Frontal cortex (tissue), 4 donors: ENCODE measurements around the gene MELTF. TPM values are rescaled to one million over a fixed set of nuclear protein-coding genes. Genes with fewer than 3 reads are reported as not detected.
A peak's percentile ranks its signal among the peaks of the same experiment; 100 is the strongest.
"Not testable (repeated sequence)": the region's sequence is repeated elsewhere in the genome, so short reads cannot be mapped to it uniquely, and the experiment has no call there.

Experiments used
- DNase-seq, 2 donors: peaks; one replicate each; pipeline ENCODE4 v3.0.0; 2012; ENCODE audit warnings: low spot score in 2 of 2
- FAIRE-seq: peaks from 2 replicates; lab custom pipeline; 2012; peaks lifted over from hg19 to GRCh38; lab: Jason Lieb, UNC
- total RNA-seq: library from RNA; depleted of rRNA; stranded (reverse); fragments of >200 nt; gene quantifications from one replicate; pipeline ENCODE4 v1.2.3, GENCODE V29; 2014
- donor health status: control.
- donor health status: control.
- donor health status: control.

The MELTF gene
- 1.2 TPM for total RNA-seq

- DNase-seq (peak; percentile 79 to 85), FAIRE-seq (no peak)
Observed at GRCh38 chr3:197029511-197030167, at the start of gene MELTF. Gene MELTF (minus strand): TSS chr3:197029817. CDS start chr3:197029702, 115 bp downstream.

GRCh38 chr3:197076415-197076814 lies 46.8 kb upstream of the MELTF start:
- FAIRE-seq (no peak), DNase-seq (no peak)

DNA sequence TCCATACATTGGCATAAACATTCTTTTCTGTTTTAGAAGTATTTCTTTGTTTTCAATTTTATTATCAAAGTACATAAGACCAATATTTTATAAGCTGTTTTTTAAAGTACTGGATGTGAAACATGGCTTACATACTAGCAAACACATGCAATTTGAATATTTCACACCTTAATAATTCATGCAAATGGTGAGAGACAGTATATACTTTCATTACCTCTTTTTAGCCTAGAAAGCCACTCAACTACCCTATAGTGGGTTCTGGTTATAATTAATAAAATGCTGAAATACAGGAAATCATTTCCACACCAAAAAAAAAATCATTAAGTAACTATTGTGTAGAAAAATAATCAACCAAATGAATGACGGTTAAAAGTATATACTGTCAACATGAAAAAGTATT lies 38.5 kb upstream of the MELTF start:
- FAIRE-seq (no peak), DNase-seq (no peak)

DNA sequence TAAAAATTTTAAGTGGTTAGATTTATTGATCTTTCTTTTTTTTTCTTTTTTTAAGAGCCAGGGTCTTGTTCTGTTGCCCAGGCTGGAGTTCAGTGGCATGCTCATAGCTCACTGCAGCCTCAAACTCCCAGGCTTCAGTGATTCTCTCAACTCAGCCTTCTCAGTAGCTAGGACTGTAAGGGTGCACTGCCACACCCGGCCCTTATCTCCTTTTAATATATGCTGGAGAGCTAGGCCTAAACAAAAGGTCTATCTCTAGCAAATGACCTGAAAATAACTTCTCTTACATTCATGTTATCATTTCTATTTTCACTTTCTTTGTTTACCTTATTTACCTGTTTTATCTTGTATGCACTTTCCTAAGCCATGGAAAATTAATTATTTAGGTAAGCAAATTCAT lies 35.2 kb upstream of the MELTF start:
- DNase-seq (no peak), FAIRE-seq (no peak)

GRCh38 chr3:197062446-197062845 lies 32.8 kb upstream of the MELTF start:
- FAIRE-seq (no peak), DNase-seq (no peak)

DNA sequence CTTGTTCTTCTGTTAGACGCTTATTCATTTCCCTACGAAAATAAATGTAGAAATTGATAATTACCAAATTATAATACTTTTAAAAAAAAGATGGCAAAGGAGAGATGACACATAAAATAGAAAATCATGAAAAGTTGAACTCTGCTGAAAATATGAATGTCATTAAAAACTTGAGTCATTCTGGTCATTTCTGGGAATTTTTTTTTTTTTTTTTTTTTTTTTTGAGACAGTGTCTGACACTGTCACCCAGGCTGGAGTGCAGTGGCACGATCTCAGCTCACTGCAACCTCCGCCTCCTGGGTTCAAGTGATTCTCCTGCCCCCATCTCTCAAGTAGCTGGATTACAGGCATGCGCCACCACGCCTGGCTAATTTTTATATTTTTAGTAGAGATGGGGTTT lies 22.0 kb upstream of the MELTF start:
- FAIRE-seq, DNase-seq: not testable (repeated sequence)

GRCh38 chr3:197050511-197050910 lies 20.9 kb upstream of the MELTF start:
- DNase-seq: no peak
- no peak for FAIRE-seq

- FAIRE-seq (no peak), DNase-seq (no peak)
Observed at GRCh38 chr3:197042539-197042938, 12.9 kb upstream of the MELTF start.

DNA sequence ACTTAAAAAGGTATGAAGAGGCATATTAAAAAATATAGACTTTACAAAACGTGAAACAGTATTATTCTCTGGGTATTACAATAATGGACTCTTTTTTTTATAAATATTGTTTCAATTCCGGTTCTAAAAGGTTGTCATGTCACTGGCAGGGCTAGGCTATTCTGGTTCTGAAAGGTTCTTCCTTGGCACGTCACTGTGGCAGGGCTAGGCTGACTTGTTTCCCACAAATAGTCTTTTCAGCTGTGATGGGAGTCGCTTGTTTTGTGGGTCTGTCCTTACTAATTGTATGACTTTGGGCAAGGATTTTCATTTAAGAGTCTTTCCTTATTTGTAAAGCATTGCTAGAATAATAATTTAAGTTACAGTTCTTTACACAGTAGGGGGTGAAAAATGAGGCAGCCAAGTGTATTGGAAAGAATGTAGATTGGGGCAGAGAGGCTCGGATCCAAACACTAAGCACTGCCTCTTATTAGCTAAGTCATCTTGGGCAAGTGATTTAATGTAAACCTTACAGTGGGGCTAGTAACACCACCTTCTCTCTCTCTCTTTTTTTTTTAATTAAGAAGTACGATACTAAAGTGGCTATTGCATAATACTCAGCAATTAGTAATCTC lies 12.4 kb upstream of the MELTF start:
- DNase-seq: no peak
- no peak for FAIRE-seq

GRCh38 chr3:197040658-197041057 lies 11.0 kb upstream of the MELTF start:
- FAIRE-seq: no peak
- no peak for DNase-seq

DNA sequence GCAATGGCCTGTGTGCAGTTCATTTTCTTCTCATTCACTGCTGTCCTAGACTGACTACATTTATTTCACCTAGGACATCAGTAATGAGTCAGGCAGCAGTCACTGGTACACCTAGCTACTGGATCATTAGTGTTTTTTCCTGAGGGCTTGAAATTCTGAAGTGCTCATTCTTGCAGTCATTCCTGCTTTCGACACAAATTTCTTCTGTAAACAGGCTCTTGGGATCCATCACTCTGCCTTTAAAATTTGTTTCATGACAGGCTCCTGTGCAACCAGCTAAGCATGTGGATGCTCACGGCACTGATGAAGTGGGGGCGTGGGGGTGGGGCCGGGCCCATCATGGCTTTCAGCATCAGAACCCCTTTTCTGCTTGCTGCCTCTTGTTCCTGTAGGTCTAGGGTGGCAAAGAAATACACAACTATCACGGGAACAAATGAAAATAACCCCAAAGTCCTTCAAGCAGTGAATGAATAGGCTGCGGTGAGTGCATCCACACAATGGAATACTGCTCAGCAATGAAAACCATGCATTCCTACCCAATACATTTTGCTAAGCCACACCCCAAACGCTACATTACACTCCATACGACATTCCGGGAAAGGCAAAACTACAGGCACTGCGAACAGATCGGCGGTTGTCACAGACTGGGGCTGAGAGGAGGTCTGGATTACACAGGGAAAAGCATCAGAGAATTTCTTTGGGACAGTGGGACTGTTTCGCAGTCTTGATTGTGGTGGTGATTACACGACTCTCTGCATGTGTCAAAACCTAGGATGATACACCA lies 9.3 kb upstream of the MELTF start:
- no peak for FAIRE-seq

DNA sequence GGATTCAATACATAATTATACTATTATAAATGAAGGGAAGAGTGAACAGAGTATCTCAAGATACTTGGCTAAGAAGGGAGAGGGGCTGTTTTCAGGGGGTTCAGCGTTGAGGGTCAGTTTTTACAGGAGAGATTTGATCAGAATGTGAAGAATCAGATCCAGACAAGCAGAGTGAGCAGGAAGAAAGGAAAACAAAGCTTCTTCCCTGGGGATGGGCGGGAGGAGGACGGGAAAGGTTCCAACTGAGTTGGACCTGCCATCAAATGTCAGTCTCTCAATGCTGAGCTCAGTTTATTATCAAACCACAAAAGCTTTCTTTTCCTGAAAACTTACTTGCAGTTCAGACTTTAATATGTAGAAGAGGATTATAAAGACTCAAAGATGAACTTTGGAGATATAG lies 6.0 kb upstream of the MELTF start:
- FAIRE-seq (no peak), DNase-seq (no peak)

More for the DNA sequence above, 9.3 kb upstream of the MELTF start:
- no peak for DNase-seq

DNA sequence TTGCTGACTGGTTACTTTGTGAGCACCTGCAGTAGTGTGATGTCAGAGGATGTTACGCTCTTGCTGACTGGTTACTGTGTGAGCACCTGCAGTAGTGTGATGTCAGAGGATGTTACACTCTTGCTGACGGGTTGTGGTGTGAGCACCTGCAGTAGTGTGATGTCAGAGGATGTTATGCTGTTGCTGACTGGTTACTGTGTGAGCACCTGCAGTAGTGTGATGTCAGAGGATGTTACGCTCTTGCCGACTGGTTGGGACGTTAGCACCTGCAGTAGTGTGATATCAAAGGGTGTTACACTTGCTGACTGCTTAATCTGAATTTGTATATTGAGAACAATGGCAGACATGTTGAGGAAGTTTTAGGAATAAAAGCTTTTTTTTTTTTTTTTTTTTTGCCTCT lies 5.2 kb upstream of the MELTF start:
- DNase-seq, FAIRE-seq: not testable (repeated sequence)

GRCh38 chr3:197033764-197034163 lies 4.1 kb upstream of the MELTF start:
- DNase-seq, FAIRE-seq: not testable (repeated sequence)

DNA sequence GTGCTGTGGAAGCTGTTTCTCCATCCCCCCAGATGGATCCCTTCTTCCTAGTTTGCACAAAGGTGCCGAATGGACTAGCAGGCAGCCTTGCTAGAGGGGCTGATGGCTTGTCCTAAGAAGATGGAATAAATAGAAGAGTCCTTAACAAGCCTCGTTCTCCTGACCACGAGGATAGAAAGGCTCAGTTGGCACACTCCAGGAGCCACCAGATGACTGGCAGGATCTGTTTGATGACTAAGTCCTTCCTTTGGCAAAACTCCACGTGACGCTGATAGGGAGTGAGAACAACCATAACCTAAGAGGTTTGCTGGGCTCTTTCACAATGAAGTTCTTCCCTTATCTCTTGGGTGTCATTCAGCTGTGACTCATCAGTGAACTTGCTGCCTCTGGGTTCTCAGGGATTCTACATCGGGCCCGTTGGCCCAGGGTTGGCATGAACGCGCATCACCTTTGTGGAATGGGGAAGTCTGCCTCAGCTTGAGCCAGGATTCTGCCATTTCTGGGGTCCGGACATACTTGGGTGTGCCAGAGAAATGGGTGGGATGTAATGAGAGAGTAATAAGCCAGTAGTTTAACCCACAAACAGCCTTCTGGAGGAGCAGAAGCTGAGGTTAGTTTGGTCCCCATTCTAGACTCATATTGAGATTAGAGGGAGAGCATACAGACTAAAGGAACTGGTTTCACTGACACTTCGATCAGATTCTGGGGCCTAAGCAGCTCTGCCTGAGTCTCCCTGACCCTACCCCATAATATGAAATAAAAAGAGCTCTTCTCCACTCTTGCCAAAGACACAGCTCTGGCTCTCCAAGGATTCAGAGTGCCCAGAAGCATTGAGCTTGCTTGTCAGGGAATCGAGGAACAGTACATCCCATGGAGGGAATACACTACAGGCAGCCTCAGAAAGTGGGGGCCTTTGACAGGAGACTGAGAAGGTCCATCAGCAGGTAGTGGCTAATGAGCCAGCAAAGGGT lies 2.0 kb upstream of the MELTF start:
- peak; percentile 31 to 55 for DNase-seq
- no peak for FAIRE-seq

DNA sequence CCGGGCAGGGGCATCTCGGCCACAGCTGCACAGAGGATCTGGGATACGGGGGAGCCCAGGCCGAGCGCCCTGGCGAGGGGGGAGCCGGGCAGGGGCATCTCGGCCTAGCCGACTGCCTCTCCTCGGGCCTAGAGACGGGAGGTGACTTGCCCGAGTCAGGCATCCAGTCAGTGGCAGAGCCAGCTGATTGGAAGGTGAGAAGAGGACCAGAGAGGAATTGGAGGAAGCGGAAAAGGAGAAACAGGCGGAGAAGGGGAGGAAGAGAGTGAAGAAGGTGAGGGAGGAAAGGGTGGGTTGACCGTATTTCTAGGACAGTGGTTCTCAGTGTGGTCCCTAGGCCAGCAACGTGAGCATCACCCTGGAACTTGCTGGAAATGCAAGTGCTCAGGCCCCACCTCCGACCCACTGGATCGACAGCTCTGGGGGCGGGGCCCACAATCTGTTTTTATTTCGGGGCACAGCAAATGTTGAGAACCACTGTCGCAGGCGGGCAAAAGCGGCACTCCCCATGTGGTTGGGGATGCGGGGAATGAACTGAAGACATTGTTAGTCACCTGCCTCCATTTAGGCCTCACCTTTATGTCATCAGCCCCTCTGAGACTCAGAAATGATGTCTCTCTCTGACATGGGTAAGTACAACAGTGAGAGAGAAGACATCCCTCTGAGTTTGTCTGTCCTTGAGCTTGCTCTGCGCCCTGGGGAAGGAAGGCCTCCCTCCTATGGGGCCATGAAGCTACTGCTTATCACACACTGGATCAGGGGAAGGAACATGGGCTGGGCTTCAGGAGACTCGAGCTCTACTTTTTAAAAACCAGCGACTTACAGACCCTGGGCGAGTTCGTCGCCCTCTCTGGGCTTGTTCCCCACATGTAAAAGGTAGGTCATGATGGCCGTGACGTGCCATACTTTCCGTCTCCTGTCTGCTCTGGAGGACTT lies 1.0 kb upstream of the MELTF start:
- DNase-seq: peak; percentile 16 to 37
- no peak for FAIRE-seq

- DNase-seq: peak; percentile 20 to 26
Observed at GRCh38 chr3:197028728-197029510, 698 bp downstream of the MELTF start.

More at GRCh38 chr3:197028728-197029510, 698 bp downstream of the MELTF start:
- FAIRE-seq: no peak
